HL-60/S4 (cell line): ENCODE measurements around the gene RNLS.

Experiments
- in situ Hi-C: fragments of 300-500 bp; cut with MboI; formaldehyde crosslinking; loops from 2 replicates; pipeline ENCODE4 v1.14.3; 2022; ENCODE audit warnings: low sequenced_read_pairs

RNLS gene

GRCh38 chr10:88553116-88553752, 29.9 kb downstream of the RNLS start:
- in situ Hi-C loops: no loop called here

DNA sequence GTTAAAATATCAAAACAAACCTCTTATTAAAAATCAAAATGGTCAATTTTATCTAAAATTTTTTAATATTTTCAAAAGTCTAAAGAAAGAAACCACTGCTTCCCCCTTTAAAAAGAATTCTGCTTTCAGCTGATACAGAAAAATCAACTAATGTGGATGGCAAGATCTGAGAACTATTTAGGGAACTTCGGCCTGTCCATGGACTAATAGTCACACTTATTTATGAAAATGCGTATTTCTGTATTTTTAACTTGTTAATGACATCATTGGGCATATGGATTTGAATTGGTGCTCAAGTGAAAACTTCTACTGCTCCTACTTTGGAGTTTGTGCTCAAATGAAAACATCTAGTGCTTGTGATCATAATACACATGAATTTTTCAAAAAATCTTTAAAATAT, 31.9 kb downstream of the RNLS start:
- in situ Hi-C loops: no loop called here

GRCh38 chr10:88546497-88546896, 36.6 kb downstream of the RNLS start:
- in situ Hi-C loops: loop anchor here (5.0 kb wide), 1 partner anchor 689 kb away; no protein-coding TSS in a partner anchor

GRCh38 chr10:88545359-88545758, 37.8 kb downstream of the RNLS start:
- in situ Hi-C loops: loop anchor here (5.0 kb wide), 1 partner anchor 688 kb away; no protein-coding TSS in a partner anchor

GRCh38 chr10:88544140-88544870, 38.8 kb downstream of the RNLS start:
- in situ Hi-C loops: no loop called here

DNA sequence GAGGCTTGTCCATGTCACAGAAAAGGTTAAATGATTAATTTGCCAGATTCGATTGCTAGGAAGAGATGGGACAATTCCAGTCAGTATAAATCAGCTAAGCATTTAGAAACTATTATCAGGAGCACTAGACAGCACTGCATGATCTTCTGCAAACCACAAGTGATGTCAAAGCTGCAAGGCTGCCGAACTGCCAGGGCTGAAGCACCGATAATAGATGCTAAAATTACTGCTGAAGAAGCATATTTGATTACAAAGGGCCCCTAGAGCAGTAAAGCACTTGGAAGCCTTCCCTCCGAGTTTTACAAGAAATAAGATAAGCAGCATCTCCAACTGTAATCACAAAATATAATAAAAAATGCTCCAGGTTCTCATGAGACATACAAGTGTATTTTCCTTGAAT, 40.6 kb downstream of the RNLS start:
- in situ Hi-C loops: no loop called here

GRCh38 chr10:88541116-88541626, 41.9 kb downstream of the RNLS start:
- in situ Hi-C loops: no loop called here

GRCh38 chr10:88540351-88540750, 42.8 kb downstream of the RNLS start:
- in situ Hi-C loops: no loop called here

DNA sequence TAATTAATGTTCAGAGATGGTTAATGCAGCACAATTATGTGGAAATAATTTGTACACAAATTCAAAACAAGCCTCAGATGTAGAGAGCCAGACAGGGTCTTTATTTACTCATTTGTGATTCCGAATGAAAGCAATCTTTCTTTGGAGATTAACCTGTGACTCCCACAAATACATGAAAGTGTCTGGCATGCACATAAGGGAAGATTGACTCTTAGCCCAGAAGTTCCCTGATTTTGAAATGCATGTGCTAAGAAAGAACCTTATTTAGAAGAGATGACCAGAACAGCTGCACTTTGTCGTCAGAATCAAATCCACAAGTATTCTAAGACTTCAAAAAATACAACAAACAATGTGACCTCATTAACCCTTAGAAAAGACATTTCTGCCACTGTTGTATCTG, 45.1 kb downstream of the RNLS start:
- in situ Hi-C loops: no loop called here

- in situ Hi-C loops: no loop called here
Observed at GRCh38 chr10:88537322-88537721, 45.8 kb downstream of the RNLS start.

DNA sequence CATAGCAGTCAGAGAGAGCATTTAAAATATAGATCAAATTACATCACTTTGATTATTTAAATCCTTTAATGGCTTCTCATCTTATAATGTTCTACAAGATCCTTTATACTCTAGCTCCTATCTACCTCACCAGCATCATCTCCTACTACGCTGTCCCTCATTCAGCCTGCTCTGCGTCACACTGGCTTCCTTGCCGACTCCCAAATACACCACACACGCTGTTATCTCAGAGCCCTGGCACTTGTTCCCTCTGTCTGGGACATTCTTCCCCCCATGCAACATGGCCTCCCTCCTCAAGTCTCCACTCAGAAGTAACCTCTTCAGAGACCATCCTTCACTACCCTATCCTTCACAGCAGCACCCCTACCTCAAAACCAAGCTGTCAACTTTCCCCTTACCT, 46.7 kb downstream of the RNLS start:
- in situ Hi-C loops: no loop called here

DNA sequence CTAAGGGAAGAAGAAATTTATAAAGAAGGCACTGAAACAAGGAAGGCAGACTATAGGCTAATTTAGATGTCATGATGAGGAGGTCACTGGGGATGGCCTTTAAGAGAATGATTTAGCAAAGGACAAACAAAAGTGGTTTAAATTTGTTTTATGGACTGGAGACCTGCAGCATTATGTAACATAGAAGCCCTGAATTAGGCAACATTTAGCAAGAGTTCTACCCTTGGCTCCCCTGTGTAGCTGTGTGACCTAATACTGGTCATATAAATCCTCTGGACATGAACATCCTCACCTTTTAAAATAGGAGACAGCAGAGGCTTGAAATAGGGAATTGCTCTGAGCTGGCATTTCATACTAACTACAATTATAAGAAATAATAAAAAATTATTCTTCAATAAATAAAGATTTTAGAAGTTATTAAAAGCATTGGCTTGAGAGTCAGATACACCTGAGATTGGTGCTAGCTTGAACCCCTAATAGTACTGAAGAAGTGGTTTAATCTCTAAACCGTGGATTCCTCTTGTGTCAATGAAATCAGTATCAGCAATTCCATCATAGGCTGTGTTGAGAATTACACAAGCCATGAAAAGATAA, 48.9 kb downstream of the RNLS start:
- in situ Hi-C loops: no loop called here

DNA sequence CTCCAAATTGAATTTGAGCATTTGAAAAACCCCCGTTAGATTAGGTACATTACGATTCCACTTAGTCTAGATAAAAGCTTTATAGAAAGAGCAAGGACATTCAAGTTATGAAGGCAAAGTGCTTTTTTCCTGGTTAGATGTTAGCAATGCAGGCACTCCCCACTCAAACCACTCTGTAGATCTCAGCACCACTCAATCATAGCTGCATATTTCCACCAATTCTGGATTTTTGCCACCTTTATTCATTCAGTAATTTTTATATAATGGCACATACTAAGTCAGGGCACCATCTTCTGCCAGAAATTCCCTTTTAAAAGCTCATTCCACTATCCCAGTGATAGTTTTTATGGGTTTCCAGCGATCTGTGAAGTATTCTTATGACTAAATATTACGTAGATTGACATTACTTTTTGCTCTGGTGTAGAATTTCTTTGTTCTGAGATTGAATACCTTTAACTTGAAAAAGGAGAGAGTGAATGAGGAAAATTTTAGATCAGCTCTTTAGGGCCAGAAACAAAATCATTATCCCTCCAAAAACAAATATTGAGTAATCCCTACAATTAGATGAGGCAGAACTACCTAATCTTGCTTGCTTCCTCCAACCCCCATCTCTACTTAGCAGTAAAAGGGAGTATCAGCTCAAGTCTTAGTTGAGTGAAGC, 51.6 kb downstream of the RNLS start:
- in situ Hi-C loops: no loop called here

- in situ Hi-C loops: no loop called here
Observed at GRCh38 chr10:88530629-88531391, 52.3 kb downstream of the RNLS start.

GRCh38 chr10:88530093-88530492, 53.0 kb downstream of the RNLS start:
- in situ Hi-C loops: no loop called here

DNA sequence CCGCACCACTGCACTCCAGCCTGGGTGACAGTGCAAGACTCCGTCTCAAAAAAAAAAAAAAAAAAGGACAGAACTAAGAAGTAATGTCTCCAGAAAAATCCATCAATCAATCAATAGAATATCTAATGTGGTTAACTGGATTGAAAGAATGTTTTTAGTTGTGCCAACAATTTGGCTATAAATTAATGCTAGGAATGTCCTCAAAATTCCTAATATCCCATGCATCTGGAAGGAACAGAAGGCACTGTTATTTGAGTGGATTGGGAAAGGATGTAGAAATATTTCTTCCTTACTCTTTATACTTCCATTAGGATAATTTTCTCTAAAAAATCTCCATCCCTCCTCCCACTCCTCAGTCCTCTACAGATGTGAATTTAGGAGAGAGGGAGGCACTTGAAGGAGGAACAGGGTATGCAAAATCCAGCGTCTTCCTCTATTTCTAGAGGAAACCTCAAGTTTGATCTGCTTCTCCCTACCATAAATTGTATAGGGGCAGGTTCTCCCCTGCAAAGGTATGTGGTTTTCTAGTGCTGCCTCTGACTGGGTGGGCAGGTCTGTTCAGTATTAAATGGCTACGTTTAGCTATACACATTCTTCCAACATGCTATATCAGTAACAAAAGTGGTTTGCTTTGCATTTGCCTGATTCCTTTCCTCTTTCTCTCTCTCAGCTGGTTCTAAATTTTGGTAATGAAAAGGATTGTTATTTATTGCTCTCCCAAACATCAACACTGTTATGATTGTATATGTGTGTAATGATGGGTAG, 54.1 kb downstream of the RNLS start:
- in situ Hi-C loops: no loop called here

DNA sequence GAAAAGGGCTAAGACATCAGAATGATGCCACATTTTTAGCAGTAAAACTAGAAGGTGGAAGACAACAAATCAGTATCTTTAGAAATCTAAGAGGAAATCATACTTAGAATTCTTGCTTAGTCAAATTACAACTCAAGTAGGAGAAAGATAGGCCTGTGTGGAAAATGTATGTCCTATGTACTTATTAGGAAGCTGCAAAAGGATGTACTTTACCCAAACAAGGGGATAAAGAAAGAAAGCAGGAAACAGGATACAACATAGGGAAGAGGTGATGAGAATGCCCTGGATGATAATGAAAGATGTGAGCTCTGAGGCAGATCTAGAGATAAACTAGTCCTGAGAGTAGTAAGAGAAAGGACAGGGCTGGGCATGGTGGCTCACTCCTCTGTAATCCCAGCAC, 54.9 kb downstream of the RNLS start:
- in situ Hi-C loops: no loop called here

DNA sequence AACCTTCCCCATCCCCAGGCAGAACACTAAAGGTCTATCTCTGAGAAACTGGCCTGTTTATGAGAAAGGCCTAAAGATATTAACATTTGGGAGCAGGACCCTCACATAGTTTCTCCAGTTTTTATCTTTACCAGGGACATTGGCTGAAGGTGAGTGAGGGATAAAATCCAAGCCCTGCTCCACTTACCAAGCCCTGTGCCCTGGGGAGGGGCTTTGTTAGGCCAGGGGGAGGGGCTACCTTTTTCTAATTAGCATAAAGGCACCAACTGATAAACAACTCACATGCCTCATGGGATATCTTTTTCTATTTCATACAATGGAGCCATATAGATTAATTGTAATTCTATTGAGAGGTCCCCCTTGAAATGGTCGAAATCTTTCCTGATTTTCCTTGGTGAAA, 55.9 kb downstream of the RNLS start:
- in situ Hi-C loops: no loop called here

- in situ Hi-C loops: no loop called here
Observed at GRCh38 chr10:88526501-88527105, 56.5 kb downstream of the RNLS start.
